Endothelial cell (in vitro differentiated cells): ENCODE results near the gene EHD1. TPM values are rescaled to one million over a fixed set of nuclear protein-coding genes. Genes with fewer than 3 reads are reported as not detected.
A peak's percentile ranks its signal among the peaks of the same experiment; 100 is the strongest.

Source experiments
- DNase-seq: peaks from one replicate; pipeline ENCODE4 v3.0.0; 2021; ENCODE audit warnings: low spot score
- H3K27ac Mint-ChIP-seq: one replicate; pipeline ENCODE4 v1.8.0; 2021; ENCODE audit warnings: mixed read lengths, inconsistent platforms; ENCODE audit not compliant: unreplicated experiment
- H3K27me3 Mint-ChIP-seq: one replicate; pipeline ENCODE4 v1.8.0; 2021; ENCODE audit warnings: mild to moderate bottlenecking, moderate library complexity, mixed read lengths, inconsistent platforms; ENCODE audit not compliant: unreplicated experiment
- H3K36me3 Mint-ChIP-seq: one replicate; pipeline ENCODE4 v1.8.0; 2021; ENCODE audit warnings: mild to moderate bottlenecking, low read depth, mixed read lengths, inconsistent platforms; ENCODE audit not compliant: unreplicated experiment
- H3K4me1 Mint-ChIP-seq: one replicate; pipeline ENCODE4 v1.8.0; 2021; ENCODE audit warnings: mild to moderate bottlenecking, mixed read lengths, inconsistent platforms; ENCODE audit not compliant: unreplicated experiment
- H3K4me3 Mint-ChIP-seq: one replicate; pipeline ENCODE4 v1.8.0; 2021; ENCODE audit warnings: mild to moderate bottlenecking, mixed read lengths, inconsistent platforms; ENCODE audit not compliant: unreplicated experiment
- H3K9me3 Mint-ChIP-seq: one replicate; pipeline ENCODE4 v1.8.0; 2021; ENCODE audit warnings: mixed read lengths, inconsistent platforms; ENCODE audit not compliant: unreplicated experiment
- total RNA-seq: library from RNA; stranded (reverse); fragmentation: NEBNext Ultra II Directional; extraction: Animal tissue kit (Norgen Biotek cat#: 25700); gene quantifications from one replicate; pipeline ENCODE4 v1.2.1, GENCODE V29; 2021; ENCODE audit not compliant: unreplicated experiment
- TF ChIP-seq, protein P1 (sequence below): fragments of 200-600 bp; sonication (generic); IDR thresholded peaks from one replicate; pipeline ENCODE4 v1.5.0; 2021; ENCODE audit warnings: antibody characterized with exemption; ENCODE audit not compliant: unreplicated experiment

The EHD1 gene
- total RNA-seq, 1 donor from 2014 or later, result 84.0 TPM

- H3K4me3 Mint-ChIP-seq, result no peak overlapping the region
- TF ChIP-seq, protein P1, sequence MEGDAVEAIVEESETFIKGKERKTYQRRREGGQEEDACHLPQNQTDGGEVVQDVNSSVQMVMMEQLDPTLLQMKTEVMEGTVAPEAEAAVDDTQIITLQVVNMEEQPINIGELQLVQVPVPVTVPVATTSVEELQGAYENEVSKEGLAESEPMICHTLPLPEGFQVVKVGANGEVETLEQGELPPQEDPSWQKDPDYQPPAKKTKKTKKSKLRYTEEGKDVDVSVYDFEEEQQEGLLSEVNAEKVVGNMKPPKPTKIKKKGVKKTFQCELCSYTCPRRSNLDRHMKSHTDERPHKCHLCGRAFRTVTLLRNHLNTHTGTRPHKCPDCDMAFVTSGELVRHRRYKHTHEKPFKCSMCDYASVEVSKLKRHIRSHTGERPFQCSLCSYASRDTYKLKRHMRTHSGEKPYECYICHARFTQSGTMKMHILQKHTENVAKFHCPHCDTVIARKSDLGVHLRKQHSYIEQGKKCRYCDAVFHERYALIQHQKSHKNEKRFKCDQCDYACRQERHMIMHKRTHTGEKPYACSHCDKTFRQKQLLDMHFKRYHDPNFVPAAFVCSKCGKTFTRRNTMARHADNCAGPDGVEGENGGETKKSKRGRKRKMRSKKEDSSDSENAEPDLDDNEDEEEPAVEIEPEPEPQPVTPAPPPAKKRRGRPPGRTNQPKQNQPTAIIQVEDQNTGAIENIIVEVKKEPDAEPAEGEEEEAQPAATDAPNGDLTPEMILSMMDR, result no peak
- no peak overlapping the region for H3K27ac Mint-ChIP-seq
- peaks cover 22% of the 10 kb centered on the region for H3K4me1 Mint-ChIP-seq
- no peak for DNase-seq
- H3K36me3 Mint-ChIP-seq, result peaks cover 18% of the 10 kb centered on the region
- H3K27me3 Mint-ChIP-seq, result peaks cover 5% of the 10 kb centered on the region
- H3K9me3 Mint-ChIP-seq, result no peaks in the 10 kb centered on the region
Observed at GRCh38 chr11:64864135-64864472, 14.3 kb downstream of the EHD1 start.

GRCh38 chr11:64863391-64864060 is 14.9 kb downstream of the EHD1 start:
- Mint-ChIP-seq H3K36me3 (peaks cover 17% of the 10 kb centered on the region), H3K9me3 (no peaks in the 10 kb centered on the region), H3K4me1 (peaks cover 19% of the 10 kb centered on the region), H3K27me3 (peaks cover 4% of the 10 kb centered on the region), H3K4me3 (no peak overlapping the region), H3K27ac (no peak overlapping the region)
- no peak for DNase-seq
- TF ChIP-seq, protein P1, result no peak

- Mint-ChIP-seq H3K27me3 (peaks cover 3% of the 10 kb centered on the region), H3K36me3 (peaks cover 13% of the 10 kb centered on the region), H3K4me1 (peaks cover 14% of the 10 kb centered on the region), H3K4me3 (no peak overlapping the region), H3K27ac (peak overlapping the region; percentile 61), H3K9me3 (no peaks in the 10 kb centered on the region)
- TF ChIP-seq, protein P1, result no peak
- DNase-seq, result no peak
Observed at GRCh38 chr11:64862987-64863390, 15.4 kb downstream of the EHD1 start.

- peaks cover 8% of the 10 kb centered on the region for H3K36me3 Mint-ChIP-seq
- no peak overlapping the region for H3K4me3 Mint-ChIP-seq
- no peak for DNase-seq
Observed at GRCh38 chr11:64861227-64861975, 17.0 kb downstream of the EHD1 start.

More at GRCh38 chr11:64861227-64861975, 17.0 kb downstream of the EHD1 start:
- H3K27me3 Mint-ChIP-seq, result peaks cover 3% of the 10 kb centered on the region
- TF ChIP-seq, protein P1, result no peak
- no peaks in the 10 kb centered on the region for H3K9me3 Mint-ChIP-seq
- H3K4me1 Mint-ChIP-seq, result peaks cover 14% of the 10 kb centered on the region
- H3K27ac Mint-ChIP-seq, result no peak overlapping the region
